AG04450 (cell line): Measurements from ENCODE around the gene HOXB6. TPM values are rescaled to one million over a fixed set of nuclear protein-coding genes. Genes with fewer than 3 reads are reported as not detected.

ENCODE experiments used
- CTCF ChIA-PET: fragments of 300-600, 350-600 bp; formaldehyde crosslinking; extraction: SDS; loops from one replicate; lab custom pipeline; 2022; ENCODE audit warnings: antibody characterized with exemption, inconsistent platforms; lab: Charles Lee
- POLR2A ChIA-PET: fragments of 350-600 bp; formaldehyde crosslinking; extraction: SDS; loops from one replicate; lab custom pipeline; 2021; ENCODE audit warnings: antibody characterized with exemption, inconsistent platforms; lab: Yijun Ruan, JAX
- DNase-seq: peaks from one replicate; pipeline ENCODE4 v3.0.0-alpha.2; 2011; ENCODE audit warnings: low read depth, low spot score
- H3K27ac ChIP-seq: one replicate; pipeline ENCODE4 v1.5.1; 2012; ENCODE audit warnings: low read depth, low read length, control low read depth
- H3K27me3 ChIP-seq: one replicate; pipeline ENCODE4 v1.6.0; 2012; ENCODE audit warnings: low read length; ENCODE audit not compliant: control insufficient read depth, insufficient read depth
- H3K4me3 ChIP-seq: 2 replicates; pipeline ENCODE4 v1.5.1; 2011; ENCODE audit warnings: mild to moderate bottlenecking, low read depth, low read length, control low read depth
- H3K9me3 ChIP-seq: 2 replicates; pipeline ENCODE4 v1.5.1; 2012; ENCODE audit warnings: low read length; ENCODE audit not compliant: control insufficient read depth, insufficient read depth
- CTCF ChIP-seq: IDR thresholded peaks from 2 replicates; pipeline ENCODE4 v1.5.1; 2011; ENCODE audit warnings: low read depth, low read length, control low read depth, inconsistent platforms
- polyA plus RNA-seq: library from polyadenylated mRNA; depleted of rRNA; stranded (reverse); fragments of >200 nt; gene quantifications from 2 replicates; pipeline ENCODE4 v1.2.3, GENCODE V29; 2011

Gene HOXB6
- polyA plus RNA-seq, 1 experiment: 15.4 TPM

GRCh38 chr17:48561884-48562810 is 42.6 kb downstream of the HOXB6 start:
- no peak for DNase-seq
- Histone ChIP-seq H3K9me3 (no peaks in the 10 kb centered on the region), H3K4me3 (peak overlapping the region; percentile 65), H3K27ac (peak overlapping the region; percentile 77), H3K27me3 (no peaks in the 10 kb centered on the region)
- CTCF ChIA-PET: no interaction called here
- POLR2A ChIA-PET: interaction anchor here (0.6 to 1.6 kb wide), 5 partner anchors 10 to 31 kb away, joined by 3 to 6 read pairs (median 5); no protein-coding TSS in a partner anchor
- TF ChIP-seq CTCF: peak; percentile 60

- ChIA-PET POLR2A (interaction anchor here (0.8 to 1.6 kb wide), 5 partner anchors 8 to 21 kb away, joined by 3 to 9 read pairs (median 4); no protein-coding TSS in a partner anchor), CTCF (interaction anchor here (0.6 to 1.3 kb wide), 6 partner anchors 10 to 224 kb away, joined by 3 to 6 read pairs (median 4); partner anchors contain the start of gene HOXB5)
- TF ChIP-seq CTCF: no peak
- no peak for DNase-seq
- Histone ChIP-seq H3K27ac (peak overlapping the region; percentile 88), H3K4me3 (peak overlapping the region; percentile 54), H3K9me3 (no peaks in the 10 kb centered on the region), H3K27me3 (no peaks in the 10 kb centered on the region)
These were observed 44.7 kb downstream of the HOXB6 start for GRCh38 chr17:48559840-48560817.

- ChIA-PET CTCF (interaction anchor here (0.5 to 1.3 kb wide), 7 partner anchors 11 to 223 kb away, joined by 3 to 6 read pairs (median 3); partner anchors contain the start of gene HOXB5), POLR2A (interaction anchor here (0.8 to 1.2 kb wide), 3 partner anchors 9 to 21 kb away, joined by 3 to 9 read pairs (median 3); no protein-coding TSS in a partner anchor)
- peak overlapping the region; percentile 54 for H3K4me3 ChIP-seq
- no peak for TF ChIP-seq CTCF
- peak overlapping the region; percentile 88 for H3K27ac ChIP-seq
- no peaks in the 10 kb centered on the region for H3K27me3 ChIP-seq
- H3K9me3 ChIP-seq: no peaks in the 10 kb centered on the region; the same call in 1 of the 2 replicates
- no peak for DNase-seq
These were observed 45.5 kb downstream of the HOXB6 start for GRCh38 chr17:48559122-48559839.

GRCh38 chr17:48558831-48559121 is 46.0 kb downstream of the HOXB6 start:
- no peak for DNase-seq
- Histone ChIP-seq H3K27me3 (no peaks in the 10 kb centered on the region), H3K27ac (peak overlapping the region; percentile 88), H3K4me3 (peak overlapping the region; percentile 54), H3K9me3 (no peaks in the 10 kb centered on the region; the same call in 1 of the 2 replicates)
- ChIA-PET CTCF (interaction anchor here (1.2 kb wide), 1 partner anchor 207 kb away, joined by 4 read pairs; no protein-coding TSS in a partner anchor), POLR2A (no interaction called here)
- no peak for TF ChIP-seq CTCF
